Fibroblast of skin of right quadriceps (primary cell): ENCODE results near the gene BCO2.
A peak's percentile ranks its signal among the peaks of the same experiment; 100 is the strongest.
"Not testable (repeated sequence)": the region's sequence is repeated elsewhere in the genome, so short reads cannot be mapped to it uniquely, and the experiment has no call there.

Experiments used
- DNase-seq: peaks from one replicate; pipeline ENCODE4 v3.0.0-alpha.2; 2013

Gene BCO2

GRCh38 chr11:112166562-112166961, 8.8 kb upstream of the BCO2 start:
- DNase-seq: peak; percentile 75

GRCh38 chr11:112167145-112167544, 8.2 kb upstream of the BCO2 start, which contains the start of gene TEX12:
Gene TEX12, plus strand, starts transcription at chr11:112167372. Its CDS starts 1,897 bp downstream, at chr11:112169269.
- no peak for DNase-seq

GRCh38 chr11:112172362-112172994, 2.8 kb upstream of the BCO2 start:
- DNase-seq: peak; percentile 76

DNA sequence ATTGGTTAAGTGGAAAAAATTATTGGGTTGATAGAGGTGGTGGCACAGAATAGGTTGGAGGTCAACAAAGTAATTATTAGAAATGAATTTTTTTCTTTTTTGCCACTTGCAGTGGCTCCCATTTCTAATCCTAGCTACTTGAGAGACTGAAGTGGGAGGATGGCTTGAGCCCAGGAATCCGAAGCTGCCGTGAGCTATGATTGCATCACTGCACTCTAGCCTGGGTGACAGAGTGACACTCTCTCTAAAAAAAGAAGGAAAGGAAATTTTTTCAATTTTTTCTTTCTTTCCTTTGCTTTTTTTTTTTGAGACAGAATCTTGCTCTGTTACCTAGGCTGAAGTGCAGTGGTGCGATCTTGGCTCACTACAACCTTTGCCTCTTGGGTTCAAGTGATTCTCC, 2.2 kb upstream of the BCO2 start:
- no peak for DNase-seq

DNA sequence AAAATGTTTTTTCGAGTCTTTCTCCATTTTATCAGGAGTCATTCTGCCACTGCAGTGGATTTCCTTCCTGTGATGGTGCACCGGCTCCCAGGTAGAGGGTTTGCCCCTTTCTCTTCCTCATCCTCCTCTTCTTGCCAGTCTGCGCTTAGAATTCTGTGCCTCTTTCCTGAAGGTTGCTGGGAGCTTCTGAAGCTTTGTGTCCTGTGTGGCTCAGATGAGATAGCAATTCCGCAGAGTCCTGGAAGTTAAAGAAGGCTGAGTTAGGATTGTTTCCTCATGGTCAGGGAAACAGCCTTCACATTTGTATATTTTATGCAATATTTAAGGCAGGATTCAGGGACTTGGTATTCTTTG, 264 bp downstream of the BCO2 start:
- DNase-seq: no peak

DNA sequence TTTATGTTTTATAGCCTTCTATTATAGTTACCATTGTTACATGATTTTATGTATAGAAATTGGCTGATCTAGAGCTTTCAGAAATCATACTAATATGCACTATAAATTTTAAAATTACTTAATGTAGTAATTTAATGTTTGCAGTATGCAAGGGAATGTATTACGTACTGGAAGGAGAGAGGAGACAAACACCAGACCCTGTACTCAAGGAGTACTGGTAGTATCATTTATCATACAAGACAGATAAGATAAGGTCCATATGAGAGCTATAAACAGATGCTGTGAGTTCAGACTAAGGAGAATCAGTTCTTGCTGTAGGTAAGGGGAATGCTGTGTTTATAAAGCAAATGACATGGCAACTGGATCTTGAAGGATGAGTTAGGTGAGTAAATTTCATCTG, 765 bp downstream of the BCO2 start:
- DNase-seq: no peak

DNA sequence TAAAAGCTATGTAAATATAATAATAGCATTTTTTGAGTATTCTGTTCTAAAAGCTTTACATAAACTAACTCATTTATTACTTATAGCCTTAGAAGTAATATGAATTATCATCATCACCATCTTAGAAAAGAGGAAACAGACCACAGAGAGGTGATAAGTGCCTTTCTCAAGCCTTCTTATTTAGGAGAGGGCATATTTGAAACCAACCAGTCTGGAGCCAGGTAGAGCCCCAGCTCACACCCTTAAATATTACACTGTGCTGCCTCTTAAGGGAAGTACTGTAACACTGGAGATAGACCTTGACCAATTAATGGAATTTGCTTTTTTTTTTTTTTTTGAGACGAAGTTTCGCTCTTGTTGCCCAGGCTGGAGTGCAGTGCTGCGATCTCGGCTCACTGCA, 2.3 kb downstream of the BCO2 start:
- no peak for DNase-seq

GRCh38 chr11:112178428-112178827, 3.1 kb downstream of the BCO2 start:
- no peak for DNase-seq

- no peak for DNase-seq
Measured at GRCh38 chr11:112178936-112179335, 3.6 kb downstream of the BCO2 start.

GRCh38 chr11:112179601-112180000, 4.3 kb downstream of the BCO2 start:
- no peak for DNase-seq

GRCh38 chr11:112182867-112183266, 7.6 kb downstream of the BCO2 start:
- no peak for DNase-seq

GRCh38 chr11:112185883-112186282, 10.6 kb downstream of the BCO2 start:
- DNase-seq: no peak

- DNase-seq: no peak
Measured at GRCh38 chr11:112186304-112186703, 11.0 kb downstream of the BCO2 start.

GRCh38 chr11:112195113-112195512, 19.8 kb downstream of the BCO2 start:
- not testable (repeated sequence) for DNase-seq

- DNase-seq: peak; percentile 8
Measured at GRCh38 chr11:112195951-112196351, 20.6 kb downstream of the BCO2 start.

- no peak for DNase-seq
Measured at GRCh38 chr11:112196519-112197087, 21.3 kb downstream of the BCO2 start.

GRCh38 chr11:112199101-112199500, 23.8 kb downstream of the BCO2 start:
- not testable (repeated sequence) for DNase-seq

DNA sequence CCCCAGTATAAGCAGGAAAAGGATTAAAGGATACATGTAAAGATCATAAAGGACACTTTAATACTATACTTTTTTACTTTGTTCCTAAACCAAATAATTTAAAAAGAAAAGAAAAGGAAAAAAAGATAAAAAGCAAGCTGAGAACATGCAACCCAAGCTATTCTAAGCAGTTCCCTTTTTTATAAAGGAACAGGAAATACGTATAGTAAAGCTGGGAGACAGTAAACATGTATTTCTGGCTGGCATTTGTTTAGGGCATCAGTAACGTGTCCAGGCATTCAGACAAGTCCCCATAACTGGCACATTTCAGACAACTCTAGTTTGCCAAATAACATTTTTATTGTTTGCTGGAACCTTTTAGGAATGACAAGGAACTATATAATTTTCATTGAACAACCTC, 24.9 kb downstream of the BCO2 start:
- DNase-seq: no peak

DNA sequence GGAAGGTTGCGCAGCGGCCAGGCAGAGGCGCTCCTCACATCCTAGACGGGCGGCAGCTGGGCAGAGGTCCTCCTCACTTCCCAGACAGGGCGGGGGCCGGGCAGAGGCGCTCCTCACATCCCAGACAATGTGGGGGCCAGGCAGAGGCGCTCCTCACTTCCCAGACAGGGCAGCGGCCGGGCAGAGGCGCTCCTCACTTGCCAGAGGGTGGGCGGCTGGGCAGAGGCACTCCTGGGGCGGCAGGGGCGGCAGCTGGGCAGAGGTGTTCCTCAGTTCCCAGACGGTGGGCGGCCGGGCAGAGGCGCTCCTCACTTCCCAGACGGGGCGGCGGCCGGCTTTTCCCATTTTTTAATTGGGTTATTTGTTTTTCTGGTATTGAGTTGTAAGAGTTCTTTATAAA, 30.8 kb downstream of the BCO2 start:
- no peak for DNase-seq

GRCh38 chr11:112210890-112211289, 35.6 kb downstream of the BCO2 start:
- no peak for DNase-seq

DNA sequence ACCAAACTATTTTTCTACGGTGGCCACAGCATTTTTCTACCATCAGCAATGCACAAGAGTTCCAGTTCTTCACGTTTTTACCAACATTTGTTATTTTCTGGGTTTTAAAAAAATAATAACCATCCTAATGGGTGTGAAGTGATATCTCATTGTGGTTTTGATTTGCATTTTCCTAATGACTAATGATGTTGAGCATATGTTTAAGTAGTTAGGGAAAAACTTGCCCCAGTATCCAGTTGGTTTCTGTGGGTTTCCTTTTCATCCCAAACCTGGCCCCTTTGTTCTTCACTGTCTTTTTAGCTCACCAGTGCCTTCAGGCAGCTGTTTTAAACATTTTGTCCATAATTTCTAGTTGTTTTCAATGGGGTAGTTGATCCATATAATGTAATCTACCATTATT, 36.2 kb downstream of the BCO2 start:
- DNase-seq: no peak

DNA sequence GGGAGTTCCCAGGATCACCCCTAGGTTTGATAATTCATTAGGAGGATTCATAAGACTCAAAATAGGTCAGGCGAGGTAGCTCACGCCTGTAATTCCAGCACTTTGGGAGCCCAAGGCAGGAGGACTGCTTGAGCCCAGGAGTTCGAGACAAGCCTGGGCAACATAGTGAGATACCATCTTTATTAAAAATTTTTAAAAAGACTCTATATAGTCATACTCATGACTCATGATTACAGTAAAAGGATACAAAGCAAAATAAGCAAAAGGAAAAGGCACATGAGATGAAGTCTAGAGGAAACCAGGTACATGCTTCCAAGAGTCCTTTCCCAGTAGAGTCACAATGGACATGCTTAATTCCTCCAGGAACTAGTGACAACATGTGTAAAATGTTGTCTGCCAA, 37.0 kb downstream of the BCO2 start:
- no peak for DNase-seq

DNA sequence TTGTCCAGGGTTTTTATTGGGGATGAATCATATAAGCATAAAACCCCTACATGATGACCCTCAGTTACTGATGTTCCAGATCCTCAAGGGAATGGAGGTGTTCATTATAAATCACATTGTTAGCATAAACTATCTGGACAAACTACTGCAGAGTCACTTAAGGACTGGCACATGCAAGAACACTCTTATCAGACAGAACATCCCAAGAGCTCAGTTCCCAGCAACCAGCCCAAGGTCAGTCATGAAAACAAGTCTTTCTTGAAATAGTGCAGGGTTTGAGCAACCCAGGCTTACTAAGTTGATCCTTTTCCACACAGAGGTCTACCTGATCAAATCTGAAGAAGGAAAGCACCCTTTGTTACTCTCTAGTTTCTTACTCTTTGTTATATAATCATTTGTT, 37.4 kb downstream of the BCO2 start:
- no peak for DNase-seq

- DNase-seq: no peak
Measured at GRCh38 chr11:112213753-112214152, 38.4 kb downstream of the BCO2 start.

DNA sequence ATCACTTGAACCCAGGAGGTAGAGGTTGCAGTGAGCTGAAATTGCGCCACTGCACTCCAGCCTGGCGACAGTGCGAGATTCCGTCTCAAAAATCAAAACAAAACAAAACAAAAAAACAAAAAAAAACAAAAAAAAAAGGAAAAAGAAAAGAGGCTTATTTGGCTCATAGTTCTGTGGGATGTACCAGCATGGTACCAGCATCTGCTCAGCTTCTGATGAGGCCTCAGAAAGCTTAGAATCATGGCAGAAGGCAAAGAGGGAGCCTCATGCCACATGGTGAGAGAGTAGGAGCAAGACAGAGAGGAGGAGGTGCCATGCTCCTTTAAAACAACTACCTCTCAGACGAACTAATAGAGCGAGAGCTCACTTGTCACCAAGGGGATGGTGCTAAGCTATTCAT, 40.3 kb downstream of the BCO2 start:
- no peak for DNase-seq
